ENCODE results near the gene NOL3. TPM values are rescaled to one million over a fixed set of nuclear protein-coding genes. Genes with fewer than 3 reads are reported as not detected.

NOL3 gene
- total and polyA plus RNA-seq, 2 of the 13 experiments (the other 11 are each of a cell fraction or from before 2014, with no cell fraction given) = 5.7 to 20.5 TPM

DNA sequence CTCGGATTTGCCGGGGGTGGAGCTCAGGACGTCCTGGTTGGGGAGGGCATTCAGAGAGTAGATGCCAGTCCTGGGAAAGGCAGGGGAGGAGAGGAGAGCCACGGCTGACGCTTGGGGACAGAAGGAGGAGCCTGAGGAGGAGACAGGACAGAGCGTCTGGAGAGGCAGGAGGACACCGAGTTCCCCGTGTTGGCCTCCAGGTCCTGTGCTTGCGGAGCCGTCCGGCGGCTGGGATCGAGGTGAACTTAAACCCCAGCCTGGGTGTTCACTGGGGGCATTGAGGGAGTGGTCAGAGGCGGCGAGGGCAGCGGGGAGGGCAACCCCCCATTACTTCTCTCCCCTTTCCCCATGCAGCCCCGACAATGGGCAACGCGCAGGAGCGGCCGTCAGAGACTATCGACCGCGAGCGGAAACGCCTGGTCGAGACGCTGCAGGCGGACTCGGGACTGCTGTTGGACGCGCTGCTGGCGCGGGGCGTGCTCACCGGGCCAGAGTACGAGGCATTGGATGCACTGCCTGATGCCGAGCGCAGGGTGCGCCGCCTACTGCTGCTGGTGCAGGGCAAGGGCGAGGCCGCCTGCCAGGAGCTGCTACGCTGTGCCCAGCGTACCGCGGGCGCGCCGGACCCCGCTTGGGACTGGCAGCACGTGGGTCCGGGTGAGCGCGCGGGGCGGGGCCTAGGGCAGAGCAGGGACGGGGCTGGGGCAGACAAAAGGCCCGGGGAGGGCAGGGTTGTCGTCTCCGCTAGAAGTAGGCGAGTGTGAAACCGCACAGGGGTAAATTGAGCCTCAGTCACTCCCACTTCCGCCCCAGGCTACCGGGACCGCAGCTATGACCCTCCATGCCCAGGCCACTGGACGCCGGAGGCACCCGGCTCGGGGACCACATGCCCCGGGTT, 3.7 kb downstream of the NOL3 start (continued):
- TF ChIP-seq FOXA1 (IDR thresholded peaks at IDR 0.05) (no peak), FOXA1 (CRISPR knock-in tag; IDR thresholded peaks at IDR 0.05) (peak; percentile 29; the same call in 1 of the 2 replicates), KAT2B (IDR thresholded peaks at IDR 0.05; ENCODE audit: borderline replicate concordance, low read depth, low read length) (no peak), SMAD9 (CRISPR knock-in tag; IDR thresholded peaks at IDR 0.05) (peak; percentile 92; the same call in 1 of the 2 replicates), ZNF333 (CRISPR knock-in tag; IDR thresholded peaks at IDR 0.05; ENCODE audit: borderline replicate concordance) (peak; percentile 66), ZNF678 (CRISPR knock-in tag; IDR thresholded peaks at IDR 0.05) (peak; percentile 93), ZNF572 (CRISPR knock-in tag; IDR thresholded peaks at IDR 0.05) (peak; percentile 81; the same call in 1 of the 2 replicates), SP2 (CRISPR knock-in tag; IDR thresholded peaks at IDR 0.05) (peak; percentile 76), YEATS2 (CRISPR knock-in tag; IDR thresholded peaks at IDR 0.05; ENCODE audit: borderline replicate concordance) (peak; percentile 66), KLF11 (CRISPR knock-in tag; IDR thresholded peaks at IDR 0.05) (no peak), CC2D1A (CRISPR knock-in tag; IDR thresholded peaks at IDR 0.05) (peak; percentile 39; the same call in 1 of the 2 replicates), FOSL2 (CRISPR knock-in tag; IDR thresholded peaks at IDR 0.05) (peak; percentile 47; the same call in 1 of the 2 replicates), CHCHD3 (CRISPR knock-in tag; IDR thresholded peaks at IDR 0.05) (peak; percentile 37; the same call in 1 of the 2 replicates)
- TF ChIP-seq, protein P1, sequence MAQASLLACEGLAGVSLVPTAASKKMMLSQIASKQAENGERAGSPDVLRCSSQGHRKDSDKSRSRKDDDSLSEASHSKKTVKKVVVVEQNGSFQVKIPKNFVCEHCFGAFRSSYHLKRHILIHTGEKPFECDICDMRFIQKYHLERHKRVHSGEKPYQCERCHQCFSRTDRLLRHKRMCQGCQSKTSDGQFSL (CRISPR knock-in tag; IDR thresholded peaks at IDR 0.05) = no peak; the same call in 1 of the 2 replicates
- TF ChIP-seq, protein P2, sequence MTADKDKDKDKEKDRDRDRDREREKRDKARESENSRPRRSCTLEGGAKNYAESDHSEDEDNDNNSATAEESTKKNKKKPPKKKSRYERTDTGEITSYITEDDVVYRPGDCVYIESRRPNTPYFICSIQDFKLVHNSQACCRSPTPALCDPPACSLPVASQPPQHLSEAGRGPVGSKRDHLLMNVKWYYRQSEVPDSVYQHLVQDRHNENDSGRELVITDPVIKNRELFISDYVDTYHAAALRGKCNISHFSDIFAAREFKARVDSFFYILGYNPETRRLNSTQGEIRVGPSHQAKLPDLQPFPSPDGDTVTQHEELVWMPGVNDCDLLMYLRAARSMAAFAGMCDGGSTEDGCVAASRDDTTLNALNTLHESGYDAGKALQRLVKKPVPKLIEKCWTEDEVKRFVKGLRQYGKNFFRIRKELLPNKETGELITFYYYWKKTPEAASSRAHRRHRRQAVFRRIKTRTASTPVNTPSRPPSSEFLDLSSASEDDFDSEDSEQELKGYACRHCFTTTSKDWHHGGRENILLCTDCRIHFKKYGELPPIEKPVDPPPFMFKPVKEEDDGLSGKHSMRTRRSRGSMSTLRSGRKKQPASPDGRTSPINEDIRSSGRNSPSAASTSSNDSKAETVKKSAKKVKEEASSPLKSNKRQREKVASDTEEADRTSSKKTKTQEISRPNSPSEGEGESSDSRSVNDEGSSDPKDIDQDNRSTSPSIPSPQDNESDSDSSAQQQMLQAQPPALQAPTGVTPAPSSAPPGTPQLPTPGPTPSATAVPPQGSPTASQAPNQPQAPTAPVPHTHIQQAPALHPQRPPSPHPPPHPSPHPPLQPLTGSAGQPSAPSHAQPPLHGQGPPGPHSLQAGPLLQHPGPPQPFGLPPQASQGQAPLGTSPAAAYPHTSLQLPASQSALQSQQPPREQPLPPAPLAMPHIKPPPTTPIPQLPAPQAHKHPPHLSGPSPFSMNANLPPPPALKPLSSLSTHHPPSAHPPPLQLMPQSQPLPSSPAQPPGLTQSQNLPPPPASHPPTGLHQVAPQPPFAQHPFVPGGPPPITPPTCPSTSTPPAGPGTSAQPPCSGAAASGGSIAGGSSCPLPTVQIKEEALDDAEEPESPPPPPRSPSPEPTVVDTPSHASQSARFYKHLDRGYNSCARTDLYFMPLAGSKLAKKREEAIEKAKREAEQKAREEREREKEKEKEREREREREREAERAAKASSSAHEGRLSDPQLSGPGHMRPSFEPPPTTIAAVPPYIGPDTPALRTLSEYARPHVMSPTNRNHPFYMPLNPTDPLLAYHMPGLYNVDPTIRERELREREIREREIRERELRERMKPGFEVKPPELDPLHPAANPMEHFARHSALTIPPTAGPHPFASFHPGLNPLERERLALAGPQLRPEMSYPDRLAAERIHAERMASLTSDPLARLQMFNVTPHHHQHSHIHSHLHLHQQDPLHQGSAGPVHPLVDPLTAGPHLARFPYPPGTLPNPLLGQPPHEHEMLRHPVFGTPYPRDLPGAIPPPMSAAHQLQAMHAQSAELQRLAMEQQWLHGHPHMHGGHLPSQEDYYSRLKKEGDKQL (CRISPR knock-in tag; IDR thresholded peaks at IDR 0.05; ENCODE audit: low read depth) = peak; percentile 58; the same call in 1 of the 2 replicates
- TF ChIP-seq, protein P3, sequence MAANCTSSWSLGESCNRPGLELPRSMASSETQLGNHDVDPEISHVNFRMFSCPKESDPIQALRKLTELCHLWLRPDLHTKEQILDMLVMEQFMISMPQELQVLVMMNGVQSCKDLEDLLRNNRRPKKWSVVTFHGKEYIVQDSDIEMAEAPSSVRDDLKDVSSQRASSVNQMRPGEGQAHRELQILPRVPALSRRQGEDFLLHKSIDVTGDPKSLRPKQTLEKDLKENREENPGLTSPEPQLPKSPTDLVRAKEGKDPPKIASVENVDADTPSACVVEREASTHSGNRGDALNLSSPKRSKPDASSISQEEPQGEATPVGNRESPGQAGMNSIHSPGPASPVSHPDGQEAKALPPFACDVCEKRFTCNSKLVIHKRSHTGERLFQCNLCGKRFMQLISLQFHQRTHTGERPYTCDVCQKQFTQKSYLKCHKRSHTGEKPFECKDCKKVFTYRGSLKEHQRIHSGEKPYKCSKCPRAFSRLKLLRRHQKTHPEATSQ (CRISPR knock-in tag; IDR thresholded peaks at IDR 0.05; ENCODE audit: borderline replicate concordance) = peak; percentile 90
- TF ChIP-seq, protein P4, sequence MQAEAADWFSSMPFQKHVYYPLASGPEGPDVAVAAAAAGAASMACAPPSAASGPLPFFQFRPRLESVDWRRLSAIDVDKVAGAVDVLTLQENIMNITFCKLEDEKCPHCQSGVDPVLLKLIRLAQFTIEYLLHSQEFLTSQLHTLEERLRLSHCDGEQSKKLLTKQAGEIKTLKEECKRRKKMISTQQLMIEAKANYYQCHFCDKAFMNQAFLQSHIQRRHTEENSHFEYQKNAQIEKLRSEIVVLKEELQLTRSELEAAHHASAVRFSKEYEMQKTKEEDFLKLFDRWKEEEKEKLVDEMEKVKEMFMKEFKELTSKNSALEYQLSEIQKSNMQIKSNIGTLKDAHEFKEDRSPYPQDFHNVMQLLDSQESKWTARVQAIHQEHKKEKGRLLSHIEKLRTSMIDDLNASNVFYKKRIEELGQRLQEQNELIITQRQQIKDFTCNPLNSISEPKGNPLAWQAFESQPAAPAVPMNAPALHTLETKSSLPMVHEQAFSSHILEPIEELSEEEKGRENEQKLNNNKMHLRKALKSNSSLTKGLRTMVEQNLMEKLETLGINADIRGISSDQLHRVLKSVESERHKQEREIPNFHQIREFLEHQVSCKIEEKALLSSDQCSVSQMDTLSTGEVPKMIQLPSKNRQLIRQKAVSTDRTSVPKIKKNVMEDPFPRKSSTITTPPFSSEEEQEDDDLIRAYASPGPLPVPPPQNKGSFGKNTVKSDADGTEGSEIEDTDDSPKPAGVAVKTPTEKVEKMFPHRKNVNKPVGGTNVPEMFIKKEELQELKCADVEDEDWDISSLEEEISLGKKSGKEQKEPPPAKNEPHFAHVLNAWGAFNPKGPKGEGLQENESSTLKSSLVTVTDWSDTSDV (CRISPR knock-in tag; IDR thresholded peaks at IDR 0.05) = peak; percentile 89
- TF ChIP-seq, protein P5, sequence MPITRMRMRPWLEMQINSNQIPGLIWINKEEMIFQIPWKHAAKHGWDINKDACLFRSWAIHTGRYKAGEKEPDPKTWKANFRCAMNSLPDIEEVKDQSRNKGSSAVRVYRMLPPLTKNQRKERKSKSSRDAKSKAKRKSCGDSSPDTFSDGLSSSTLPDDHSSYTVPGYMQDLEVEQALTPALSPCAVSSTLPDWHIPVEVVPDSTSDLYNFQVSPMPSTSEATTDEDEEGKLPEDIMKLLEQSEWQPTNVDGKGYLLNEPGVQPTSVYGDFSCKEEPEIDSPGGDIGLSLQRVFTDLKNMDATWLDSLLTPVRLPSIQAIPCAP (CRISPR knock-in tag; IDR thresholded peaks at IDR 0.05; ENCODE audit: low read depth) = 0 out of 2 replicates have a peak, but pooled peaks have one; percentile 55
